HEK293T (cell line): ENCODE data around the gene LRIG2.

Source experiments
- ARNT ChIP-seq: fragments of 450-650 bp; IDR thresholded peaks from 2 replicates; pipeline ENCODE4 v1.6.1; 2017; ENCODE audit warnings: mild to moderate bottlenecking
- BHLHE40 ChIP-seq: fragments of 450-650 bp; IDR thresholded peaks from 2 replicates; pipeline ENCODE4 v1.6.1; 2016; ENCODE audit warnings: mild to moderate bottlenecking, moderate library complexity, borderline replicate concordance
- CTBP1 ChIP-seq: fragments of 450-650 bp; IDR thresholded peaks from 2 replicates; pipeline ENCODE4 v1.6.1; 2016; ENCODE audit warnings: borderline replicate concordance
- ELF4 ChIP-seq: fragments of 450-650 bp; IDR thresholded peaks from 2 replicates; pipeline ENCODE4 v1.6.1; 2017; ENCODE audit warnings: antibody characterized with exemption
- FOXA1 ChIP-seq: fragments of 450-650 bp; IDR thresholded peaks from 2 replicates; pipeline ENCODE4 v1.6.1; 2016; ENCODE audit warnings: mild to moderate bottlenecking
- FOXK2 ChIP-seq: fragments of 450-650 bp; IDR thresholded peaks from 2 replicates; pipeline ENCODE4 v1.6.1; 2016; ENCODE audit warnings: mild to moderate bottlenecking
- FOXM1 ChIP-seq: fragments of 450-650 bp; IDR thresholded peaks from 2 replicates; pipeline ENCODE4 v1.6.1; 2017; ENCODE audit warnings: mild to moderate bottlenecking, borderline replicate concordance
- HDGF ChIP-seq: fragments of 450-650 bp; IDR thresholded peaks from 2 replicates; pipeline ENCODE4 v1.6.1; 2017; ENCODE audit warnings: antibody characterized with exemption, borderline replicate concordance
- L3MBTL2 ChIP-seq: fragments of 450-650 bp; conservative IDR thresholded peaks from 2 replicates; pipeline ENCODE4 v1.6.1; 2016; ENCODE audit warnings: mild to moderate bottlenecking
- LEF1 ChIP-seq: fragments of 450-650 bp; IDR thresholded peaks from 2 replicates; pipeline ENCODE4 v1.6.1; 2017; ENCODE audit warnings: mild to moderate bottlenecking, borderline replicate concordance
- NFRKB ChIP-seq: fragments of 450-650 bp; IDR thresholded peaks from 2 replicates; pipeline ENCODE4 v1.6.1; 2016; ENCODE audit warnings: mild to moderate bottlenecking, moderate library complexity
- SP1 ChIP-seq: fragments of 450-650 bp; IDR thresholded peaks from 2 replicates; pipeline ENCODE4 v1.6.1; 2017
- TARDBP ChIP-seq: fragments of 450-650 bp; IDR thresholded peaks from 2 replicates; pipeline ENCODE4 v1.6.1; 2016
- ZNF384 ChIP-seq: fragments of 450-650 bp; IDR thresholded peaks from 2 replicates; pipeline ENCODE4 v1.6.1; 2016

DNA sequence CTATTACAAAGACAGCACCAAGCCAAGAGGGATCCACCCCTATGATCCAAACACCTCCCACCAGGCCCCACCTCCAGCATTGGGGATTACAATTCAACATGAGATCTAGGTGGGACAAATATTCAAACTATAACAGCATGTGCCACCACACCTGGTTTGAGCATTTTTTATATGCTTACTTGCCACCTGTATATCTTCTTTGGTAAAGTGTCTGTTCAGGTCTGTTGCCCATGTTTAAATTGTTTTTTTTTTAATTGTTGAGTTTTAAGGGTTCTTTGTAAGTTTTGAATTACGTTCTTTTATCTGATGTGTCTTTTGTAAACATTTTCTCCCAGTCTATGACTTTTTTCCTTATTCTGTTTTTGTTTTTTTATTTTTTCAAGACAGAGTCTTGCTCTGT, 83.4 kb downstream of the LRIG2 start:
- TF ChIP-seq HDGF (no peak), ELF4 (no peak), FOXM1 (no peak), NFRKB (no peak), LEF1 (no peak), FOXA1 (no peak), CTBP1 (no peak), TARDBP (no peak), ZNF384 (no peak), ARNT (no peak), BHLHE40 (no peak), SP1 (no peak), FOXK2 (no peak), L3MBTL2 (no peak)
